PFSK-1 (cell line): Measurements from ENCODE around the gene DICER1.

Source experiments
- FOXP2 ChIP-seq: optimal IDR thresholded peaks from 2 replicates; pipeline ENCODE3; 2011; ENCODE audit warnings: borderline replicate concordance, control low read depth, inconsistent platforms; ENCODE audit not compliant: insufficient read depth; ENCODE audit errors: extremely low read length, extremely low read depth
- POLR2AphosphoS5 ChIP-seq: IDR thresholded peaks from 2 replicates; pipeline ENCODE4 v1.6.1; 2012; ENCODE audit warnings: low read depth, mild to moderate bottlenecking, control low read depth, low read length, moderate library complexity
- SIN3A ChIP-seq: IDR thresholded peaks from 2 replicates; pipeline ENCODE4 v1.6.1; 2012; ENCODE audit warnings: mild to moderate bottlenecking, low read length, moderate library complexity, borderline replicate concordance; ENCODE audit not compliant: insufficient read depth
- TAF1 ChIP-seq: IDR thresholded peaks from 2 replicates; pipeline ENCODE4 v1.6.1; 2012; ENCODE audit warnings: low read length, control low read depth, borderline replicate concordance; ENCODE audit not compliant: insufficient read depth
- TF ChIP-seq, protein P1 (sequence below), 2 experiments: IDR thresholded peaks; 2 replicates each; pipeline versions ENCODE4 v1.6.1 to v1.8.0; 2011 to 2012; ENCODE audit warnings: low read depth in 2 of 2, low read length in 2 of 2, control low read depth in 1 of 2, inconsistent platforms in 1 of 2, mild to moderate bottlenecking in 1 of 2, moderate library complexity in 1 of 2; ENCODE audit not compliant: insufficient read depth in 1 of 2

DNA sequence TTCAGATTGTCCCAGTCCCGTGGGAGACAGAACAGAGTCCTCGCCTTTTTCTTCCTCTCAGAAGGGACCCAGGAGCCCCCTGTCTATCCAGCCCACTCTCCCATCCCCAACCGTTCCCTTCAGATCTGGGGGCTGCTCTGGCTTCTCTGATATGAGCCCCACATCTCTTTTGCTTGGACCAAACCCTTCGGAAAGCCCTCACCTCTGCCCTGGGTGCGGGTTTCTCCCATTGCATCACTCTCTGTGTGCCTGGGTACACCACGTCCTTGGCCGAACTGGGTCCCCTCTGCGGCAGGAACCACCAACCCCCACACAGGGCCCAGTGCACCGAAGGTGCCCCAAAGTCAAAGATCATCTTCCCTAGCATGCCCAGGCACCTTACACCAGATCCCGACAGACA is 87.8 kb downstream of the DICER1 start:
- TF ChIP-seq SIN3A (no peak), FOXP2 (no peak), TAF1 (no peak), POLR2AphosphoS5 (no peak)
- TF ChIP-seq, protein P1, sequence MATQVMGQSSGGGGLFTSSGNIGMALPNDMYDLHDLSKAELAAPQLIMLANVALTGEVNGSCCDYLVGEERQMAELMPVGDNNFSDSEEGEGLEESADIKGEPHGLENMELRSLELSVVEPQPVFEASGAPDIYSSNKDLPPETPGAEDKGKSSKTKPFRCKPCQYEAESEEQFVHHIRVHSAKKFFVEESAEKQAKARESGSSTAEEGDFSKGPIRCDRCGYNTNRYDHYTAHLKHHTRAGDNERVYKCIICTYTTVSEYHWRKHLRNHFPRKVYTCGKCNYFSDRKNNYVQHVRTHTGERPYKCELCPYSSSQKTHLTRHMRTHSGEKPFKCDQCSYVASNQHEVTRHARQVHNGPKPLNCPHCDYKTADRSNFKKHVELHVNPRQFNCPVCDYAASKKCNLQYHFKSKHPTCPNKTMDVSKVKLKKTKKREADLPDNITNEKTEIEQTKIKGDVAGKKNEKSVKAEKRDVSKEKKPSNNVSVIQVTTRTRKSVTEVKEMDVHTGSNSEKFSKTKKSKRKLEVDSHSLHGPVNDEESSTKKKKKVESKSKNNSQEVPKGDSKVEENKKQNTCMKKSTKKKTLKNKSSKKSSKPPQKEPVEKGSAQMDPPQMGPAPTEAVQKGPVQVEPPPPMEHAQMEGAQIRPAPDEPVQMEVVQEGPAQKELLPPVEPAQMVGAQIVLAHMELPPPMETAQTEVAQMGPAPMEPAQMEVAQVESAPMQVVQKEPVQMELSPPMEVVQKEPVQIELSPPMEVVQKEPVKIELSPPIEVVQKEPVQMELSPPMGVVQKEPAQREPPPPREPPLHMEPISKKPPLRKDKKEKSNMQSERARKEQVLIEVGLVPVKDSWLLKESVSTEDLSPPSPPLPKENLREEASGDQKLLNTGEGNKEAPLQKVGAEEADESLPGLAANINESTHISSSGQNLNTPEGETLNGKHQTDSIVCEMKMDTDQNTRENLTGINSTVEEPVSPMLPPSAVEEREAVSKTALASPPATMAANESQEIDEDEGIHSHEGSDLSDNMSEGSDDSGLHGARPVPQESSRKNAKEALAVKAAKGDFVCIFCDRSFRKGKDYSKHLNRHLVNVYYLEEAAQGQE (IDR thresholded peaks at IDR 0.05; ENCODE audit: insufficient read depth in 1 of 2, low read depth in 2 of 2, low read length in 2 of 2), result no peak
